ENCODE results near the gene ITPRIP. TPM values are rescaled to one million over a fixed set of nuclear protein-coding genes. Genes with fewer than 3 reads are reported as not detected.

ITPRIP gene
- total RNA-seq, 1 experiment from 2014 or later: 12.0 TPM

- TF ChIP-seq ZBTB33 (IDR thresholded peaks at IDR 0.05; ENCODE audit: extremely low read depth, insufficient replicate concordance, low read length): no peak
- TF ChIP-seq ZNF274 (IDR thresholded peaks at IDR 0.05; ENCODE audit: low read depth, low read length): no peak
- TF ChIP-seq SIN3A (IDR thresholded peaks at IDR 0.05; ENCODE audit: low read depth): no peak
- no peaks in the 10 kb centered on the region for H3K27me3 ChIP-seq (ENCODE audit: insufficient read depth, low read length)
- intact Hi-C loops (cut with micrococcal nuclease): no loop called here
- no peaks in the 10 kb centered on the region for H4K20me1 ChIP-seq (ENCODE audit: insufficient read depth)
- no peaks in the 10 kb centered on the region for H3K9me2 ChIP-seq (ENCODE audit: insufficient read depth)
- ATAC-seq: no peak
- peaks cover 12% of the 10 kb centered on the region; the same call in 1 of the 2 replicates for H3K79me2 ChIP-seq (ENCODE audit: insufficient read depth, low read length)
- no peak overlapping the region for H3K27ac ChIP-seq (ENCODE audit: low read depth, low read length)
- no peak overlapping the region for H2AFZ ChIP-seq (ENCODE audit: low read depth, low read length, poor library complexity, severe bottlenecking)
- H3K4me3 ChIP-seq (replicated peaks in 1 of 2; ENCODE audit: low read depth in 1 of 2, low read length in 2 of 2): no peak overlapping the region
- H3K4me1 ChIP-seq (ENCODE audit: control insufficient read depth in 1 of 2, insufficient read depth in 2 of 2, low read length in 2 of 2): peaks cover 4 to 21% of the 10 kb centered on the region in 2 experiments
- DNase-seq (ENCODE audit: low read depth, low spot score): no peak
- ChIA-PET CTCF (interaction anchor here (0.8 kb wide), 1 partner anchor 9 kb away, joined by 3 read pairs; no protein-coding TSS in a partner anchor), RAD21 (ENCODE audit: low non-redundant PET in 1 of 2, low total read pairs in 2 of 2, uncharacterized antibody in 2 of 2, unreplicated experiment in 2 of 2) (no interaction called here), POLR2A (no interaction called here)
- no peaks in the 10 kb centered on the region for H3K9me3 ChIP-seq (ENCODE audit: control insufficient read depth in 1 of 2, insufficient read depth in 1 of 2, low read depth in 1 of 2, low read length in 2 of 2)
- H3K36me3 ChIP-seq (ENCODE audit: control insufficient read depth in 1 of 2, insufficient read depth in 2 of 2, low read length in 2 of 2): peaks cover 16 to 23% of the 10 kb centered on the region in 2 experiments; a peak in 3 of 4 replicates
- no peak overlapping the region for H3K9ac ChIP-seq (ENCODE audit: low read length)
- no TSS peak for BruUV-seq (replicated peaks)
- H3K4me2 ChIP-seq (ENCODE audit: low read length): no peak overlapping the region
These were observed 23.4 kb downstream of the ITPRIP start for GRCh38 chr10:104314591-104315485.

DNA sequence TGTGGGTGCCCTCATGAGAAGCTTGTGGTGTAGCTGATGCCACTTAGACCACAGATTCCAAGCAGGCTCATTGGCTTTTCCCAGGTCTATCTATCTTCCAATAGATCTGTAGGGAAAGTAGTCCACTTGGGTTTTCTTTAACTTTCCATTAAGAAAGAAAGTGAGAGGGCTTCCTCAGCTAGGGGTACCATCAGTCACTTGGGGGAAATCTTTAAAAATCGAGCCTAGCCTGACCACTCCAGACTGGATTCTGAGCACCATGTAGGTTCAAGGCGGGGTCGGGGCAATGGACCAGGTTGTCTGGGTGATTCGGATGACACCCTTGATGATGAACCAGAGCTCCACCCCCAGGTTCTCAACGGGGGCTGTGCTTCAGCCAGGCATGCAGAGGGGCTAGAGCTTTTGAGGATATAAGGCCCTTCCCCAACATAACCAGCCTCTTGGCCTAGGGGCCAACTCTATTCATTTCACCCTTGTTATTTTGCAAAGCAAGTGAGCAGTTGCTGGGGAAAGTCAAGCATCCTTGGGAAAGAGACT lies 27.0 kb downstream of the ITPRIP start:
- Histone ChIP-seq H3K9ac (ENCODE audit: low read length) (no peak overlapping the region), H3K36me3 (ENCODE audit: control insufficient read depth in 1 of 2, insufficient read depth in 2 of 2, low read length in 2 of 2) (peaks cover 16 to 23% of the 10 kb centered on the region in 2 experiments; a peak in 3 of 4 replicates), H3K27me3 (ENCODE audit: insufficient read depth, low read length) (no peaks in the 10 kb centered on the region), H3K4me2 (ENCODE audit: low read length) (no peak overlapping the region), H3K27ac (ENCODE audit: low read depth, low read length) (no peak overlapping the region), H4K20me1 (ENCODE audit: insufficient read depth) (no peaks in the 10 kb centered on the region), H2AFZ (ENCODE audit: low read depth, low read length, poor library complexity, severe bottlenecking) (no peak overlapping the region), H3K4me3 (replicated peaks in 1 of 2; ENCODE audit: low read depth in 1 of 2, low read length in 2 of 2) (no peak overlapping the region), H3K4me1 (ENCODE audit: control insufficient read depth in 1 of 2, insufficient read depth in 2 of 2, low read length in 2 of 2) (peaks cover 0 to 3% of the 10 kb centered on the region in 2 experiments; a peak in 1 of 4 replicates), H3K79me2 (ENCODE audit: insufficient read depth, low read length) (no peaks in the 10 kb centered on the region; the same call in 1 of the 2 replicates), H3K9me2 (ENCODE audit: insufficient read depth) (no peaks in the 10 kb centered on the region), H3K9me3 (ENCODE audit: control insufficient read depth in 1 of 2, insufficient read depth in 1 of 2, low read depth in 1 of 2, low read length in 2 of 2) (no peaks in the 10 kb centered on the region)
- ChIA-PET RAD21 (ENCODE audit: low non-redundant PET in 1 of 2, low total read pairs in 2 of 2, uncharacterized antibody in 2 of 2, unreplicated experiment in 2 of 2) (no interaction called here), CTCF (interaction anchor here (1.6 kb wide), 1 partner anchor 36 kb away, joined by 5 read pairs; no protein-coding TSS in a partner anchor), POLR2A (interaction anchor here (1.2 kb wide), 1 partner anchor 19 kb away, joined by 3 read pairs; no protein-coding TSS in a partner anchor)
- DNase-seq (ENCODE audit: low read depth, low spot score) (no peak), ATAC-seq (no peak)
- BruUV-seq (replicated peaks): no TSS peak
- intact Hi-C loops (cut with micrococcal nuclease): no loop called here
- TF ChIP-seq ZFX (IDR thresholded peaks at IDR 0.05) (no peak), TCF7L2 (IDR thresholded peaks at IDR 0.05; ENCODE audit: borderline replicate concordance, extremely low read depth, insufficient read depth, insufficient read length) (no peak), CBX3 (IDR thresholded peaks at IDR 0.05; ENCODE audit: low read depth) (no peak), ZNF274 (IDR thresholded peaks at IDR 0.05; ENCODE audit: low read depth, low read length) (no peak), FOSL1 (IDR thresholded peaks at IDR 0.05; ENCODE audit: low read depth) (no peak), EZH2 (IDR thresholded peaks at IDR 0.05) (no peak), CEBPB (IDR thresholded peaks at IDR 0.05; ENCODE audit: low read depth) (no peak), EGR1 (IDR thresholded peaks at IDR 0.05; ENCODE audit: low read depth) (no peak), SRF (IDR thresholded peaks at IDR 0.05; ENCODE audit: low read depth) (no peak), SIN3A (IDR thresholded peaks at IDR 0.05; ENCODE audit: low read depth) (no peak)

Data from HCT116 (cell line).